ENCODE data around the gene SMIM38. TPM values are rescaled to one million over a fixed set of nuclear protein-coding genes. Genes with fewer than 3 reads are reported as not detected.

Gene SMIM38
- total RNA-seq, 2 experiments from 2014 or later: 0.94 to 1.1 TPM

DNA sequence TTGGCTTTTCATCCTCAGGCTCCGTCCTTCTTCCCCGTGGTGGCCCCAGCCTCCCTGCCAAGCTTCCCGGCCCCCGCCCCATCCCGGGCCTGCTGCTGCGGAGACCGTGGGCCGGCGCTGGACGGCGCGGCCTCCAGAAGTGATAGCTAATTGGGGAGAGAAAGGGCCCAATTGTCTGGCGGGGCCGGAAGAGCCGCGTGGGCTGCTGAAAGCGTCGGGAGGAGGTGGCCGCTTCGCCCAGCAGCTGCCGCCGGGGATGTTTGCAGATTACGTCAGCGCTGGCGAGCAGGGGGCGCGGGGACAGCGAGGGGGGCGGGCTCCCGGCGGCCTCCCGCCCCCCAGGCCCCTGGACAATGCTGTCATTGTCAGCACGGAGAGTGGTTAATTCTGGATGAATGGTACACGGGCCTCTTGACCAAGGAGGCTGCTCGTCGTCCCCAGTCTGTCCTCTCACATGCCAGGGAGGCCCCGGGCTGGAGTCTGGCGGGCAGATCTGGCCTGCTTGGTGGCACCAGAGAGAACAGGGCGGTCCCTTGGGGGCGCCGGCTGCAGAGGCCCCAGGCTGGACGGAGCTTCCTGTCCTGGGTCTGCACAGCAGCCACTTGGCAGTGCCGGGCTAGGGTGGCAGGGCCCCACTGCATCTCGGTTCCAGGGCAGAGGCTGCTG is 1.6 kb downstream of the SMIM38 start:
- POLR2A ChIA-PET: no interaction called here
- CTCF ChIA-PET: interaction anchor here (0.8 kb wide), 1 partner anchor 13 kb away, joined by 3 read pairs; no protein-coding TSS in a partner anchor

DNA sequence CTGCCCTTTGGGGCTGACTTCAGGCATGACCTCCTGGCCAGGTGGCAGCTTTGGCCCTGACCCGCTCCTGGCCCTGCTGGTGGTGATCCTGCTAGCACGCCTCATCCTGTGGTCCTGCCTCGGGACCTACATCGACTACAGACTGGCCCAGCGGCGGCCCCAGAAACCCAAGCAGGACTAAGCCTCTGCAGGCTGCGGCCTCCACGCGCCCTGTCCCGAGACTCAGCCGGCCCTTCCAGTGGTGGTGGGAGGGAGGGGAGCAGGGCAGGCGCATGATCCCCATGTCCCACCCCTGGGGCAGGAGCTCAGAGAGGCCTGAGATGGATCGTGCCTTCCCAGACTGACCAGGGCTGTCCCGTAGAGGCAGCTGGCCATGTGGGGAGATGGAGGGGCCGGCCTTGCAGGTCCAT is 2.1 kb downstream of the SMIM38 start:
- ChIA-PET CTCF (no interaction called here), POLR2A (no interaction called here)

DNA sequence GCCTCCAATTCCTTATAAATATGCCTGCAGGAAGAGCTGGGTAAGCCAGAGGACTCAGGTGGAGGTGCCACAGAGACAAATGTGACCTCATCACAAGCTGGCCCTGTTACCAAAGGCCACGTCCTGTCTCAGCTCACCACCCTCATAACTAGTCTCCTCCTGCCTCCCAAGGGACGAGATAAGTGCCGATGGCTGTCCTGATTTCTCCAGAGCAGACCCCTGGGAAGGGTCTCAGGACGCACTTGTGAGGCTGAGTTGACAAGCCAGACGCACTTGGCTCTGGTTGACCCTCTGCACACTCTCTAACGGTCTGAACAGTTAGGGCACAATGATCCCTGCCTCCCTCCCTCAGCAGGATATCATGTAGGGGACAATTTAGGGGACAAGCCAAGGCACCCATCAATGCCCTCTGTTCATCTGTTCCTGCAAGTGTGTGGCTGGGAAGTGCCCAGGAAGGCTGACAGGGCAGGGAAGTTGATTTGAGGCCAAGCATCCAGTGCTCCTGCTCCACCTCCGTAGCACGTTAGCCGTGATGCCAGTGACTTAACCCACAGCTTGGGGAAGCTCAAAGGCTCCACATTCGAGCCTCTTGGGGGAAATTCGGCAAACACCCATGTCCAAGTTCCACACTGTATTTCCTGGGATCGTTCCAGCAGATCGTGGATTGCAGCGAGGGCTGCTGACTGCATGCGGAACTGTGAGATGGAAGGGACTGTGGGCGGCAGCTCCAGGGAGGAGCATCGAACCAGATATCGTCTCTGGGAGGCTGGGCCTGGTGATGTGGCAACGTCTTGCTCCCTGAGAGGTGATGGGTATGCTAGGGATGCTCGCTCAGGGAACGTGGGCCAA is 2.8 kb downstream of the SMIM38 start:
- ChIA-PET CTCF (no interaction called here), POLR2A (no interaction called here)

DNA sequence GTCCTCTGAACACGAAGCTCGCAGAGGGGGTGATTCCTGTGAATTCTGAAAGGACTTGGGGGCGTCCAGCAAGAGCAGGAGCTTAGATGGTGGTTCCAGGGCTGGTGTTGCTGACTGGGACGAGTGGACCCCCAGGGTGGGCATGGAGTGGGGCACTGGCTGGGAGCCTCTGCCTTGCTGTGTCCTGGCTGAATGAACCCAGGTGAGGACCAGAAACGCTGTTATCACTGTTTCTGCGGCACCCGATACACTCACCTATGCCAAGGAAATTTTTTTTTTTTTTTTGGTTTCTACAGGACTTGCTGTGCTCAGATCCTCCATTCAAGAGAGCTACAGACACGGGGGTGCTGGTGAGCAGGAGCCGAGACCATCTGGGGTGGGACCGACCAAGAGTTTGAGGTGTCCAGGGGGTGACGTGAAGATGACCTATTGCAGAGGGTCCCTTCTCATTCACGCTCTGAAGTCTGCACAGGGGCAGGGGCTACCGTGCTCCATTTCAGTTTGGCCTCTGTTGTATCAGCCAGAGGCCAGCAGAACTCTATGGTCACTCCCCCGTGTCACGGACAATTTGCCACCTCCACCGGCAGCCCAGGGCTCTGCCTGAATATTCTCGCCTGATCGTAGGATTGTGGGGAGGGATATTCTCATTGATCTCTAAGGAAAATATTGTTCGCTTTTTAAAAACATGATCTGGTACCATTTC is 3.6 kb downstream of the SMIM38 start:
- ChIA-PET POLR2A (no interaction called here), CTCF (no interaction called here)

DNA sequence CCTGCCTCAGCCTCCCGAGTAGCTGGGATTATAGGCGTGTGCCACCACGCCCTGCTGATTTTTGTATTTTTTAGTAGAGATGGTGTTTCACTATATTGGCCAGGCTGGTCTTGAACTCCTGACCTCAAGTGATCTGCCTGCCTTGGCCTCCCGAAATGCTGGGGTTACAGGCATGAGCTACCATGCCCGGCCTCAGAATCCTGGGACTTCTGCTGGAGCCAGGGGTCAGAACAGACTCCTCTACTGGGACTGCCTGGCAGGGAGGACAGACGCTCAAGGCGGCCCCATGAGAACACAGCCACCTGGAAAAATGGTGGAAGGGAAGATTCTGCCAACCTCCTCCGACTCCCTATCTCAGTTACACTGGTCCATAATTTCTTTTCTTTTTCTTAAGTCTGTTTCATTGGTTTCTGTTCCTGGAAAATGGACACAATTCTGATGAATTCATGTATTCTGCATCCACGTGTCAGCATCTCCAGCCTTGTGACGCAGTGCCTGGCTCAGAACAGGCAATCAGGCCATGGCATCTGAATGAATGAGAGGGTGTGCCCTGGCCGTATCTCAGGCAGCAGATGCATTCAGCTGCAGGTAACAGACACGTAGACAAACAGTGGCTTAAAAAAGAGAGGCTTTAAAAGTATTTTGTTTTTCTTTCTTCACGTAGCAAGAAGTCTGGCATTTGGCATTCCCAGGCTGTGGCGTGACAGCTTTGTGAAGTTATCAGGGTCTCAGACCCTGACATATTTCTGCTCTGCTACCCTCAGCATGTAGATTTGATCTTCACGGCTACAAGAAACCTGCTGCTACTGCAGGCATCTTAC is 4.8 kb downstream of the SMIM38 start:
- CTCF ChIA-PET: no interaction called here
- POLR2A ChIA-PET: no interaction called here

DNA sequence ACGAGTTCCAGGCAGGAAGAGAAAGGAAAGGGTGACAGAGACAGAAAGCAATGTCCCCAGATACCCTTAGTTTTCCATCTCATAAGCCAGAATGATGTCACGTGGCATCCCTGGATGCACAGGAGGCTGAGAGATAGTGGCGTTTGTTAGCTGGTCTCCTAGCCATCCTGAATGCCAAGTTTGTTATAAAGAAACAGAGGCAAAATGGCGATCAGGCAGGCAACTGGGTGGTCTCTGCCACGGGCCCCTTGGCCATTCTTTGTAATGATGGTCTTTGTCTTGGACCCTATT is 5.3 kb downstream of the SMIM38 start:
- ChIA-PET POLR2A (no interaction called here), CTCF (no interaction called here)

DNA sequence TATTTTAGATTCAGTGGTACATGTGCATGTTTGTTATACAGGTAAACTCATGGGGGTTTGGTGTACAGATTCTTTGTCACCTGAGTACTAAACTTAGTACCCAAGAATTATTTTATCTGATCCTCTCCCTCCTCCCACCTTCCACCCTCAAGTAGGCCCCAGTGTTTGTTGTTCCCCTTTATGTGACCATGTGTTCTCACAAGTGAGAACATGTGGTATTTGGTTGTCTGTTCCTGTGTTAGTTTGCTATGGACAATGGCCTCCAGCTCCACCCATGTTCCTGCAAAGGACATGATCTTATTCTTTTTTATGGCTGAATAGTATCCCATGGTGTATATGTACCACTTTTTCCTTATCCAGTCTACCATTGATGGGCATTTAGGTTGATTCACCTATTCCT is 6.8 kb downstream of the SMIM38 start:
- CTCF ChIA-PET: interaction anchor here (0.7 kb wide), 1 partner anchor 12 kb away, joined by 3 read pairs; no protein-coding TSS in a partner anchor
- POLR2A ChIA-PET: no interaction called here

DNA sequence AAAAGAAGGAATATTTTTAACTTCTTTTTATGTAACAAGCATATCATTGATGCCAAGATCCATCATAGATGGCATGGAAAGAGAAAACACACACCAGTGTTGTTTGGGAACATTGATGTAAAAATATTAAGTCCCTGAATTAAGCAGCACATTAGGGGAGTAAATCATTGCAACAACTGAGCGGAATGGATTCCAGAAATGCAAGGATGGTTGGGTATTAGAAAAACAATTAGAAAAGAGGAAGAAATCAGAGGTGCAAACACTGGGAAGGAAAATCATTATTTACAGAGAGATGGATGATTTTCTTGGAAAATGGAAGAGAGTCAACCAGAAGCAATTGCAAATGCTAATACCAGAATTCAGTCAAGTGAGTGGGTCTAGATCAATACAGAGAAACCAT is 8.1 kb downstream of the SMIM38 start:
- POLR2A ChIA-PET: no interaction called here
- CTCF ChIA-PET: no interaction called here

DNA sequence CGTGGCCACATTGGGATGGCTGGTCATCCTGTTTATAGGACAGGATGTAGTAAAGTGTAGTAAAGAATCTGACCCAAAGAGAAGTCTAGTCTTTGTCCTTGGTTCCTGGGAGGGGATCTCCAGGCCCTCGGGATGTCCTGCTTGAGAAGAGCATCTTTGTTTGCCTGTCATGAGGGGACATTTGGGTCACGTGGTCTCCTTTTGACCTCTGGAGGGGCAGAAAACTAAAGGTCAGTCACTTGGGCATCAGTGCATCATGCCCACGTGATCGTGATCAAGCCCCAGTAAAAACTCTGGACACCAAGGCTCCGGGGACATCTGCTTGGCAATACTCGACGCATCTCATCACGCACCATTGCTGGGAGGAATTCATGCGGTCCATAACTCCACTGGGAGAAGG is 9.1 kb downstream of the SMIM38 start:
- ChIA-PET POLR2A (no interaction called here), CTCF (no interaction called here)

DNA sequence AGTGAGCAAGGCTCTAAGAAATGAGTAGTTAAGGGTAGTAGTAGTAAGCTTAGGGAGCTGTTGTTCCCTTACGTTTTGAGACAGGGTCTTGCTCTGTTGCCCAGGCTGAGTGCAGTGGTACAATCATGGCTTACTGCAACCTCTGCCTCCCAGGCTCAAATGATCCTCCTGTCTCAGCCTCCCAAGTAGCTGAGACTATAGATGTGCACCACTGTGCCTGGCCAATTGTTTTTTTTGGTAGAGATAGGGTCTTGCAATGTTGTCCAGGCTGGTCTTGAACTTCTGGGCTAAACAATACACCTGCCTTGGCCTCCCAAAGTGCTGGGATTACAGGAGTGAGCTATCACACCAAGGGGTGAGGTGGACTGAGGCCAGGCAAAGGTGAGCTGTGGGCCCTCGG is 10.0 kb downstream of the SMIM38 start:
- POLR2A ChIA-PET: no interaction called here
- CTCF ChIA-PET: no interaction called here

DNA sequence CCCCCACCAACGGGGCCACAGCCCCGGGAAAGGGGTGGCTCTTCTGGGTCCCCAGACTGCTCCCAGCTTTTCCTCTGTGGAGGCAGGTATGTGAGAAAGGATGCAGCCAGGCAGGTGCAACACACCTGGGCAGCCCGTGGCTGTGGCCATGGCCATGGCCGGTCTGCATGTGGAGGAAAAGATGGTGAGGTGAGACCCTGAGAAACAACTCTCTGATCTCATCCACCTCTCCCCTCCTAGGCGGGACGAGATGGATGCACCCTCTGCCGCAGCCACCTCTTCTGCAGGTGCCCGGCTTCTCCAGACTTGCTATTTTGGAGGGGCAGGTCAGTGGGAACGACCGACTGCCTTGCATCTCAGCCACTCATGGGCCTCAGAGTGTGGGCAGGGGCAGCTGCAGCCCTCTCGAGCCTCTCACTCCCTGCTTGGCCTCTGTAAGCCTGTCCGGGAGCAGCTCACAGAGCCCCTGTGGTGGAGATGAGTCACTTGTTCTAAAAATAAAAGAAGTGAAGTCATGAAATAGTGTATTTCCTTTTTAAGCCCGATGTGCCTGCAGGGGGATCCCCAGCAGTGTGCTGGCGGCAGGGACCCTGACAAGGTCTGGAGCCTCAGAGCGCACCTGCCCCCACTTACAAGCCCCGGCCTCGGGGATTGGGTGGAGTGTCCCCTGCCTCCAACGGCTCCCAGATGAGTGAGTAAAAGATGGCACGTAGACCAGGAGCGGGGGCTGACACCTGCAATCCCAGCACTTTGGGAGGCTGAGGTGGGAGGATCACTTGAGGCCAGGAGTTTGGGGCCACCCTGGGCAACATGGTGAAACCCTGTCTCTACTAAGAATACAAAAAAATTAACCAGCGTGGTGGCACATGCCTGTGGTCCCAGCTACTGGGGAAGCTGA is 10.7 kb downstream of the SMIM38 start:
- POLR2A ChIA-PET: no interaction called here
- CTCF ChIA-PET: no interaction called here

DNA sequence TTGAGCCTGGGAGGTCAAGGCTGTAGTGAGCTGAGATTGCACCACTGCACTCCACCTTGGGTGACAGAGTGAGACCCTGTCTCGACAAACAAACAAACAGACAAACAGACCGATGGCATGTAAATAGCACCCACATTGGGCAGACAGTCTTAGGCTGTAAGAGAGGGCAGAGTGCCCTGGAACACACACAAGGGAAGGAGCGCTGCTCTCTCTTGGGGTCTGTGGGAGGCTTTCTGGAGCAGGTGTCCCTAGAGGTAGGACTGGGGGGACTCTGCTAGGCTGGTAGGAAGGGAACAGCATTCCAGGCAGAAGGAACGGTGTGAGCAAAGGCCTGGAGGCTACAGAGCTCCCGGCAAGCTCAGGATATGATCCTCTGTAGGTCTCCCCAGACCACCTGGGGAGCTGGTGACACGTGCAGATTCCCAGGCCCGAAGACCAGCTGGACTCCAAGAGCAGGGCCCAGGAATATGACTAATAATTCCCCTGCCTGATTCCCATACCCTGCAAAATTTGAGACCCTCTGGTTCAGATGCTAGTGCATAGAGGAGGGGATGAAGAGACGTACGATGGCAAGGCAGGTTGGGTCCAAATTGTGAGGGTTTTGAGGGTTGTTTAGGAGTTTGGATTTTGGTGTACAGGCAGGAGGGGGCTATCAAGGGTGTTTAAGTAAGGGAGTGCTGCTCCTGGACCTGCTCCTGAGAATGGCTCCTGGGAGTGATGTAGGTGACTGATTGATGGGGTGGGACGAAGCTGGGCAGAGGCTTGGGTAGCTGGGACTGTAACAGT is 11.6 kb downstream of the SMIM38 start:
- ChIA-PET POLR2A (no interaction called here), CTCF (no interaction called here)

DNA sequence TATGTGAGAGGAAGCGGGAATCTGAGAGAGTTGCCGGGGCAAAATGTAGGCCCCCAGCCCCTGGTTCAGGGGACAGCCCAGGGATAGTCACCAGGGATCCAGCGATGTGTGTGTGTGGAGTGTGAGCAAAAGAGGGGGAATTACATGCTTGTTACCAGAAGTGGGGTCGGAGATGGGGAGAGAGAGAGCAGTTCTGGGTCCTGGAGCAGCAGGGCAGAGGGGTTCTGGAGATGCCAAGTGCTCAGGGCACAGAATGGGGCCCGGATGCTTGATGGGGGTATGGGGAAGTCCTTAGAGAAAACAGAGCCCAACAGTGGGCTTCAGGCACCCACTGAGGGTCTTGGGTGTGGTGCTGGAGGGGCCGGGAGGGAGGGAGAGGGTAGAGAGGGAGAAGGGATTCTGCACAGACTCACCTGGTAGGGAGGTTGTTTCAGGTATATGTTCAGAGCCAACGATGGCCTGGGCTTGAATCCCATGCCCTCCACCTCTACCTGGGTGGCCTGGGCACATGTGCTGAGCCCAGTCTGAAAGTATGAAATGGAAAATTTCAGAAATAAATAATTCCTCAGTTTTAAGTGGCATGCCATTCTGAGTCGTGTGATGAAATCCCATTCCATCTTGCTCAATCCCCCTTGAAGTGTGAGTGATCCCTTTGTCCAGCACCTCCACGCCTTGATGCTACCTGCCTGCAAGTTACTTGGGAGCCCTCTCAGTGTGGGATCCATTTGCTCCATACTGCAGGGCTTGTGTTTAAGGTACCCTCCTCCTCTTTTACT is 12.4 kb downstream of the SMIM38 start:
- ChIA-PET CTCF (no interaction called here), POLR2A (no interaction called here)

DNA sequence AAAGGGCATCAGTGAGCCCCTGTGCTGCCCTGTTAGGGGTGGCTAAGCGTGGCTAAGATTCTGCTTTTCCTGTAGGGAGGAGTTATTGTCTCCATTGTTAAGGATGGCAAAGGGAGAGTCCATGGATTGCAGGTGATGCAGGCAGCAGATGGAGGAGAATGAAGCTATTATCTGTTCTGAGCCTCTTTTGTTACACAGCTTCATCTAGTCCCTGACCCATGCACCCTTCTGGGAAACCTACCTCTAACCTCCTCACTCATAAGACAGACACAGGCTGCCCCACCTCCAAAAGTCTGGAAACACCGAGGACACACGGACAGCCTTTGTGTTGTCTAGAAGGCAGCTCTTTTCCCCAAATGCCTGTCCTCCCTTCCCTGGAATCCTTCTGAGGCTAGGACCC is 13.7 kb downstream of the SMIM38 start:
- CTCF ChIA-PET: no interaction called here
- POLR2A ChIA-PET: no interaction called here

DNA sequence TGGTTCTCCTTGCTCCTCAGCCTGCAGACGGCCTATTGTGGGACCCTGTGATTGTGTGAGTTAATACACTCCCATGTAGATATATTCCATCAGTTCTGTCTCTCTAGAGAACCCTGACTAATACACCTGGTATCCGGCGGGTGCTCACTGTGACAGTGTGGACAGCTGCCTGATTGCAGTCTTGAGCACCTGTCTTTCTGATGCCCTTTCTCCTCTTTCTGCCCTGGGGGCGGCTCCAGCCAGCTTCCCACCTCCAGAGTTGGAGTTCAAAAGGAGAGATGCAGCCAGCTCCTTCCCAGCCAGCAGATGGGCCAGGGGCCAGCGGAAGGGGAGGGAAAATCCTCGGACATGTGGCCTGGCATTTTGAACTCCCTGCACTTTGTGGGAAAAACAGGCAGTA is 15.0 kb downstream of the SMIM38 start:
- CTCF ChIA-PET: no interaction called here
- POLR2A ChIA-PET: no interaction called here

DNA sequence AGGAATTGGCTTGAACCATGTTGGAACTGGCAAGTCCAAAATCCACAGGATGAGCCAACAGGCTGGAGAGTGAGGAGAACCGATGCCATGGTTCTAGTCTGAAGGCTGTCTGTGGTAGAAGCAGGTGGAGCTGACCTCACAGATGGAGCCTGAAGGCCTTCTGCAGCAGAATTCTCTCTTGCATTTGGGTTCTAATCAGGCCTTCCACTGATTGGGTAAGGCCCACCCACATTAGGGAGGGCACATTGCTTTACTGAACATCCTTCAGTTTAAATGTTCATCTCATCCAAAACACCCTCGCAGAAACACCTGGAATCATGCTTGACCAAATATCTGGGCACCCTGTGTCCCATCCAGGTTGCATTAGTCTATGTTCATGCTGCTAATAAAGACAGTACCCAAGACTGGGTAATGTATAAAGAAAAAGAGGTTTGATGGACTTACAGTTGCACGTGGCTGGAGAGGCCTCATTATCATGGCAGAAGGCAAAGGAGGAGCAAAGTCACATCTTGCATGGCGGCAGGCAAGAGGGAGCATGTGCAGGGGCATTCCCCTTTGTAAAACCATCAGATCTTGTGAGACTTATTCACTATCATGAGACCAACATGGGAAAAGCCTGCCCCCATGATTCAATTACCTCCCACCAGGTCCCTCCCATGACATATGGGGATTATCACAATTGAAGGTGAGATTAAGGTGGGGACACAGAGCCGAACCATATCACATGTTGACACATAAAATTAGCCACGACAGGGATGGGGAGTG is 15.9 kb downstream of the SMIM38 start:
- ChIA-PET POLR2A (no interaction called here), CTCF (no interaction called here)

DNA sequence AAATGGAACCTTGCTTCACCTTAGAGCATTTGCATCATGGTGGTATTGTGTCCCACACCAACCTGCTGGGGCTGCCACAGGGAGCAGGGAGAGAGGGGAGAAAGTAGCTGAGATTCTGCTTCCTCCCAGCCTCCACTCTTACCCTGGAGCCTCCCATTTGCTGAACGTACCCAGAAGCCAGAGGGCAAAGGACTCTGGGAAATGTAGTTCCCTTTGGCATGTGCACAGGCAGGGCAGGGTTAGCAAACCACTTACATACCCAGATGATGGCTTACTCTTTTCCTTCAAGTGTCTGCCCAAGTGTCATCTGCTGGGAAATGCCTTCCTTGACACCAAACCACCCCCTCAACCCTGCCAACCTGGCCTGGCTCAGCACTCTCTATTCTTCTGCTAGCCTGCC is 16.9 kb downstream of the SMIM38 start:
- CTCF ChIA-PET: no interaction called here

More for the DNA sequence above, 16.9 kb downstream of the SMIM38 start:
- POLR2A ChIA-PET: no interaction called here
